ENCODE data around the gene IL27RA.
A peak's percentile ranks its signal among the peaks of the same experiment; 100 is the strongest.
"Not testable (repeated sequence)": the region's sequence is repeated elsewhere in the genome, so short reads cannot be mapped to it uniquely, and the experiment has no call there.

IL27RA gene

DNA sequence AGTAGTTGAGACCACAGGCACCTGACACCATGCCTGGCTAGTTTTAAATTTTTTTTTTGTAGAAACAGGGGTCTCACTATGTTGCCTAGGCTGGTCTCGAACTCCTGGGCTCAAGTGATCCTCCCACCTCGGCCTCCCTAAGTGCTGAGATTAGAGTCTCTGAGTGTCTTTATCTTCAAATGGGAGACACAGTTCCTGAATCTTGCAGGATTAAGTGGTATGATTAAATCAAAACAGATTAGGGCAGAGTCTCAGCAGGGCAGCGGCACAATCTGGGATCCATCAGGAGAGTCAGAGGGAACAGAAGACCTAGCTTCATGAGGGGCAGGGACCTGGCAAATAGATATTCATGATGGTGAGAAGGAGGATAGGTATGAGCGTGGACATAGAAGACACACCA lies 2.7 kb upstream of the IL27RA start:
- no peak for DNase-seq (ENCODE audit: low read depth, low spot score)

DNA sequence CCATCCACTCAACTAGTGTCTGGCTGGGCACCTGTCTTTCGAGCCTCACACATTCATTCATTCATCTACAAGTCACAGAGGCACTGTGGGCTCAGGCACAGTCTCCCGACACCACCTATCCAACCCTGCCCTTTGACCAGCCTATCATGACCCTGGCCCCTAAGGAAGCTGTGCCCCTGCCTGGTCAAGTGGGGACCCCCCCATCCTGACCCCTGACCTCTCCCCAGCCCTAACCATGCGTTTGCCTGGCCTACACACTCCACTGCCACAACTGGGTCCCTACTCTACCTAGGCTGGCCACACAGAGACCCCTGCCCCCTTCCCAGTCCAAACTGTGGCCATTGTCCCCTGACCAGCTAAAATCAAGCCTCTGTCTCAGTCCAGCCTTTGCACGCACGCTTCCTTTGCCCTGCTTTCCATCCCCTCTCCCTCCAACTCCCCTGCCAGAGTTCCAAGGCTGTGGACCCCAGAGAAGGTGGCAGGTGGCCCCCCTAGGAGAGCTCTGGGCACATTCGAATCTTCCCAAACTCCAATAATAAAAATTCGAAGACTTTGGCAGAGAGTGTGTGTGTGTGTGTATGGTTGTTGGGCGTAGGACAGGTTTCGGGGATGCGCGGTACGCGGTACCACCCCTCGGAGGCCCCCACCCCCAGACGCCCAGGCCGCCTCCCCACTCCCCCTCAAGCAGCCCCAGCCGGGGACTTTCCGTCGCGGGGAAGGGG lies 404 bp upstream of the IL27RA start:
- peak; percentile 64 for DNase-seq (ENCODE audit: low read depth, low spot score)

DNA sequence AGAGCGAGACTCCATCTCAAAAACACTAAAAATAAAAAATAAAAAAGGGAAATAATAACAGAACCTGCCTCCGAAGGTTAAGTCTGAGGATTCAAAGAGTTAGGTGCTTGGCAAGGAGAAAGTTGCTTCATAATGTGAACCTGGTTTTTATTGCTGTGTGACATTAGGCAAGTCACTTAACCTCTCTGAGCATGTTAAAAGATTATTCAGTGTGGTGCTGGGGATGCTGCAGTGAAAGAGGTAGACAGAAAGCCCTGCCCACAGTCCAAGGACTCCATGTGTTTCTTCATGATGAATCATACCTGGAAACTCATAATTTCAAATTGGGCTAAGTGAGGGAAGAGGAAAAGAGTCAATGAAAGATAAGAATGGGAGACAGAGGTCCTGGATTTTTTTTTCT lies 2.4 kb downstream of the IL27RA start:
- DNase-seq (ENCODE audit: low read depth, low spot score), result no peak

DNA sequence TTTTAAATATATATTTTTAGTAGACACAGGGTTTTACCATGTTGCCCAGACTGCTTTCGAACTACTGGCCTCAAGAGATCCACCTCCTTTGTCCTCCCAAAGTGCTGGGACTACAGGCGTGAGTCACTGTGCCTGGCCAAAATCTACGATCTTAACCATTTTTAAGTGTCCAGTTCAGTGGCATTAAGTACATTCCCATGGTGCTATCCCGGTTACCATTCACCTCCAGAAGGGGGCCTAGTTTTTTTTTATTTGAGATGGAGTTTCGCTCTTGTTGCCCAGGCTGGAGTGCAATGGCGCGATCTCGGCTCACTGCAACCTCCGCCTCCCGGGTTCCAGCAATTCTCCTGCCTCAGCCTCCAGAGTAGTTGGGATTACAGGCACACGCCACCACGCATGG lies 3.6 kb downstream of the IL27RA start:
- DNase-seq (ENCODE audit: low read depth, low spot score), result not testable (repeated sequence)

DNA sequence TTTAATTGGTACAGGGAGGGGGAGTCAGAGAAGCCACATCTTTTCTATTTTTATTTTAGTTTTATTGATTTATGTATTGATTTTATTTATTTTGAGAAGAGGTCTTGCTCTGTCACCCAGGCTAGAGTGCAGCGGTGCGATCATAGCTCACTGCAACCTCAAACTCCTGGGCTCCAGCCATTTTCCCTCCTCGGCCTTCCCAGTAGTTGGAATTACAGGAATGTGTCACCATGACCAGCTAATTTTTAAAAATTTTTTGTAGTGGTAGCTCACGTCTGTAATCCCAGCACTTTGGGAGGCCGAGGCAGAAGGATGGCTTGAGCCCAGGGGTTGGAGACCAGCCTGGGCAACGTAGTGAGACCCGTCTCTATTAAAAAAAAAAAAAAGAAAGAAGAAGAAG lies 4.1 kb downstream of the IL27RA start:
- DNase-seq (ENCODE audit: low read depth, low spot score), result no peak

DNA sequence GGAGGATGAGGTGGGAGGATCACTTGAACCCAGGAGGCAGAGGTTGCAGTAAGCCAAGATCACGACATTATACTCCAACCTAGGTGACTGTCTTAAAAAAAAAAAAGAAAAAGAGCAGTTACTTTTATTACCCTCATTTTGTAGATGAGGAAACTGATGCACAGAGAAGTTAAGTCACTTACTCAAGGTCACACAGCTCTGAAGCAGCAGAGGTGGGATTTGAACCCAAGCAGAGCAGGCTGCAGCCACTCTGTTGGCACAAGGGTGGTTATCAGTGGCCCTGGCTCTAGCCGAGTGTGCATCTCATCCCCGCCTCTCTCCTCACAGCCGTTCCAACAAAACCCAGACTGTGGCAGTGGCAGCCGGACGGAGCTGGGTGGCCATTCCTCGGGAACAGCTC lies 7.6 kb downstream of the IL27RA start:
- no peak for DNase-seq (ENCODE audit: low read depth, low spot score)

DNA sequence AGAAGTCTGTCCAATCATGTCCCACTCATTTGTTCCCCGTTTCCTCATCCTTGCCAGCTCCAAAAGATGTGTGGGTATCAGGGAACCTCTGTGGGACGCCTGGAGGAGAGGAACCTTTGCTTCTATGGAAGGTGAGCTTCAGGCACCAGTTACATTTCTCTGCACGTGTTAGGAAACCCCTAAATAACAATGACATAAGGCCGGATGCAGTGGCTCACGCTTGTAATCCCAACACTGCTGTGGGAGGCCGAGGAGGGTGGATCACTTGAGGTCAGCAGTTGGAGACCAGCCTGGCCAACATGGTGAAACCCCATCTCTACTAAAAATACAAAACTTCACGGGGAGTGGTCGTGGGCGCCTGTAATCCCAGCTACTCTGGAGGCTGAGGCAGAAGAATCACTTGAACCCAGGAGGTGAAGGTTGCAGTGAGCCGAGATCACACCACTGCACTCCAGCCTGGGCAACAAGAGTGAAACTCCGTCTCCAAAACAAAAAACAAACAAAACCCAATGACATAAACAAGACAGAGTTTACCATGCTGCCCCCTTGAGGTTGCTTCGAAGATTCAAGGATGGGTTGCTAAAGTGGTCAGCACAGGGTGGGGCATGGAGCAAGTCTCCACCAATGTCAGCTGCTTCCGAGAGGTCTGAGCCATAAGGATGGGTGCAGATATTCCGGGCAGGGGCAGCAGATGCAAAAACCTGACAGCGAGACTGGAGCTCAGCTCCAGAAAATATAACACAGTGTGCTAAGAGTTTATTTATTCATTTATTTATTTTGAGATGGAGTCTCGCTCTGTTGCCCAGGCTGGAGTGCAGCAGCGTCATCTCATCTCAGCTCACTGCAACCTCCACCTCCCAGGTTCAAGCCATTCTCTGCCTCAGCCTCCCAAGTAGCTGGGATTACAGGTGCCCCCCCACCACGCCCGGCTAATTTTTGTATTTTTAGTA lies 11.4 kb downstream of the IL27RA start:
- DNase-seq (ENCODE audit: low read depth, low spot score), result not testable (repeated sequence)

DNA sequence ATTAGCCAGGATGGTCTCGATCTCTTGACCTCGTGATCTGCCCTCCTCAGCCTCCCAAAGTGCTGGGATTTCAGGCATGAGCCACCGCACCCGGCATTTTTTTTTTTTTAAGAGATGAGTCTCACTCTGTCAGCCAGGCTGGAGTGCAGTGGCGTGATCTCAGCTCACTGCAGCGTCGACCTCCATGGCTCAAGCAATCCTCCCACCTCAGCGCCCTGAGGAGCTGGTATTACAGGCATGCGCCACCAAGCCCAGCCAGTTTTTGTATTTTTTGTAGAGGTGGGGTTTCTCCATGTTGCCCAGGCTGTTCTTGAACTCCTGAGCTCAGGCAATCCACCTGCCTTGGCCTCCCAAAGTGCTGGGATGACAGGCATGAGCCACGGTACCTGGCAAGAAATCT lies 16.3 kb downstream of the IL27RA start:
- not testable (repeated sequence) for DNase-seq (ENCODE audit: low read depth, low spot score)

DNA sequence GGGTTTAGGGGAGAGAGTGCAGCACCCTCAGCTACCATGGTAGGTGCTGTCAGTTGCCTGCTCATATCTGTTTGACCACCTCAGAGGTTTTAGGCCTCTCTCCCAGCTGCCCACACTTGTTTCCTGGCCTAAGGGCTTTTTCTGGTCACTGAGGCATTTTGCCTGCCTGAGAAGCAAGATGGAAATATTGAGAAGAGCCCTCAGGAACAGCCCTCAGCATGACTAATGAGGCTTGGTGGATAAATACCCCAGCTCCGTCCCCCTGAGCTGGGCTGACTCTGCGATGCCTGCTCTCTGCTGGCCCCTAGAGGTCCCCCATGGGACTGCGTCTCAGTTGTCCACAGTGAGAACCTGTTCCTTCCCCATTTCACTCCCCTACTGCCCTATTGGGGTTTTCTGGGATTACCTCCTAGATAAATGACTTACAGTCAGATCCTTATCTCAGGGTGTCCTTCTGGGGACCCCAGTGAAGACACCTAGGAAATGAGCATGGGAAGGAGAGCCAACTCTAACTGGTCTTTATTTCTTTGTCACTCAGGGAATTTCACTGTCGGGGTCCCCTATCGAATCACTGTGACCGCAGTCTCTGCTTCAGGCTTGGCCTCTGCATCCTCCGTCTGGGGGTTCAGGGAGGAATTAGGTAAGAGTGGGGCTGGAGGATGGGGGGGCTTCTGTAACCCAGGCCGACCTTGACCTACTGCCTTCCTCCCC lies 17.0 kb downstream of the IL27RA start:
- DNase-seq (ENCODE audit: low read depth, low spot score), result peak; percentile 48

DNA sequence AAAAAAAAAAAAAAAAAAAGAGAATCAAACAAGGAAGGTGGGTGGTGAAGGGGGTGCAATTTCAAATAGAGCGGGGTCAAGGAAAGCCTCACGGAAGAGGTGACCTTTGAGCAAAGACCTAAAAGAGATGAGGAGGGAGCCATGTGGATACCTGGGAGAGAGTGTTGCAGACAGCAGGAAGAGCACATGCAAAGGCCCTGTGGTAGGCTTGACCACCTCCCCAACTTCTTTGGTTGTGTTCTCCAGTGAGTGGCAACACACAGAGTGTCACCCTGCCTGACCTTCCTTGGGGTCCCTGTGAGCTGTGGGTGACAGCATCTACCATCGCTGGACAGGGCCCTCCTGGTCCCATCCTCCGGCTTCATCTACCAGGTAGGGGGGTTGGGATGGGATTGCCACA lies 18.9 kb downstream of the IL27RA start:
- DNase-seq (ENCODE audit: low read depth, low spot score), result no peak

DNA sequence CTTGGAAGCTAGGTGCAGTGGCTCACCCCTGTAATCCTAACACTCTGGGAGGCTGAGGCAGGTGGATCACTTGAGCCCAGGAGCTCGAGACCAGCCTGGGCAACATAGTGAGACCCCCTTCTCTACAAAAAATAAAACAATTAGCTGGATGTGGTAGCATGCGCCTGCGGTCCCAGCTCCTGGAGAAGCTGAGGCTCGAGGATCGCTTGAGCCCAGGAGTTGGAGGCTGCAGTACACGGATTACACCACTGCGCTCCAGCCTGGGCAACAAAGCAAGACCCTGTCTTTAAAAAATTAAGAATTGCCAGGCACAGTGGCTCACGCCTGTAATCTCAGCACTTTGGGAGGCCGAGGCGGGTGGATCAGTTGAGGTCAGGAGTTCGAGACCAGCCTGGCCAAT lies 19.4 kb downstream of the IL27RA start:
- not testable (repeated sequence) for DNase-seq (ENCODE audit: low read depth, low spot score)

DNA sequence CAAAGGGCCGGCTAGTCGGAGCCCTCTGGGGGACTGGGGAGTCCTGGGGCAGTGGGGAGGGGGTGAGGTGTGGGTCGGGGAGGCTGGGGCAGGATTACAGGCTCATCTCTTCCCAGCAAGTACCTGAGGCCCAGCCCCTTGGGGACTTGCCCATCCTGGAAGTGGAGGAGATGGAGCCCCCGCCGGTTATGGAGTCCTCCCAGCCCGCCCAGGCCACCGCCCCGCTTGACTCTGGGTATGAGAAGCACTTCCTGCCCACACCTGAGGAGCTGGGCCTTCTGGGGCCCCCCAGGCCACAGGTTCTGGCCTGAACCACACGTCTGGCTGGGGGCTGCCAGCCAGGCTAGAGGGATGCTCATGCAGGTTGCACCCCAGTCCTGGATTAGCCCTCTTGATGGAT lies 20.4 kb downstream of the IL27RA start:
- no peak for DNase-seq (ENCODE audit: low read depth, low spot score)

DNA sequence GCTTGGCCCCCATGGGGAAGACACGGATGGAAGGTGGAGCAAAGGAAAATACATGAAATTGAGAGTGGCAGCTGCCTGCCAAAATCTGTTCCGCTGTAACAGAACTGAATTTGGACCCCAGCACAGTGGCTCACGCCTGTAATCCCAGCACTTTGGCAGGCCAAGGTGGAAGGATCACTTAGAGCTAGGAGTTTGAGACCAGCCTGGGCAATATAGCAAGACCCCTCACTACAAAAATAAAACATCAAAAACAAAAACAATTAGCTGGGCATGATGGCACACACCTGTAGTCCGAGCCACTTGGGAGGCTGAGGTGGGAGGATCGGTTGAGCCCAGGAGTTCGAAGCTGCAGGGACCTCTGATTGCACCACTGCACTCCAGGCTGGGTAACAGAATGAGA lies 20.9 kb downstream of the IL27RA start:
- DNase-seq (ENCODE audit: low read depth, low spot score), result no peak

DNA sequence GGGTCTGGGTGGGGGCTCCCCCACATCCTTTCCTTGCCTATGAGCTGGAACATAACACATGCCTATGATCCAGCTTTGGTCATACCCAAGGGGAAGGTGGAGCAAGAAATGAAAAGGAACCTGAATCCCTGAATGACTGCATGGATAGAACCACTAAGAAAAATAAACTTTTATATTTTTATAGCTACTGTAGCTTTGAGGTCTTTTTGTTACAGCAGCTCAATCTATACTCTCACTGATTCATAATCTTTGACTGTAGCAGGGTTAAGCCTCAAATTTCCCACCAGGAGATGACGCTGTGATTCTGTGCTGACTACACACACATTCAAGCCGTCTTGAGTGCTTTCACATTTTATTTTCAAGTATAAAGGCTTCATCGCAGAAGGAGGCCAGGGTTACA lies 21.5 kb downstream of the IL27RA start:
- DNase-seq (ENCODE audit: low read depth, low spot score), result no peak

DNA sequence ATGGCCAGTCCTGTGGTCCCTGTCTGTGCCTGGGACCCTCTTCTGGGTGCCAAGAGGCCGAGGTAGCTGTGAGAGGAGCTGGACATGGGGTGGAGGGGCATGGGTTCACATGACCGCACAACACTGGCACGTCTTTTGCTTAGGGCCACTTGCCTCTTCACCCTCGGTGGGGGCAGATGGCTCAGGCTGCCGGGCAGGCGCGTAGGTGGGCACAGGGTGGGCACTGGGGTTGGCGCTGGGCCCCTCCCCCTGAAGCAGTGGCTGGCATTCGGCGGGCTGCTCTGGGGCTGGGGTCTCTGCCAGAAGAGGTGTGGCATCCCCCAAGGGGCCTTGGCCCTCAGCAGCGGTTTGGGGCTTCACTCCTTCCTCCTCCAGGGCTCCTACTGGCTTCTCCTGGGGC lies 21.9 kb downstream of the IL27RA start:
- DNase-seq (ENCODE audit: low read depth, low spot score), result no peak

DNA sequence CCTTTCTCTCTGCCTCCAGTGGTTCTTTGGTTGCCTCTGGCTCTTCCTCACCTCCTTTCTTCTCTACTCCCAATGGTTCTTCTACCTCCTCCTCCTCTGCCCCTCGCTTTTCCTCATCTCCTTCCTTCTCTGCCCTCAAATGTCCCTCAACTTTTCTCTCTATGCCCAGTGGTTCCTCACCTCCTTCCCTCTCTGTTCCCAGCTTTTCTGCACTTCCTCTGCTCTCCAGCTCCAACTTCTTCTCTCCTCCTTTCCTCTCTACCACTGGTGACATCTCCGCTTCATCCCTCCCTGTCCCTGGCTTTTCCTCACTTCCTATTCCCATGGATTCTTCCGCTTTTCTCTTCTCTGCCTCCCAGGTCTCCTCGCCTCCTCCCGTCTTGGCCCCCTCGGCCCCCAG lies 22.5 kb downstream of the IL27RA start:
- no peak for DNase-seq (ENCODE audit: low read depth, low spot score)

DNA sequence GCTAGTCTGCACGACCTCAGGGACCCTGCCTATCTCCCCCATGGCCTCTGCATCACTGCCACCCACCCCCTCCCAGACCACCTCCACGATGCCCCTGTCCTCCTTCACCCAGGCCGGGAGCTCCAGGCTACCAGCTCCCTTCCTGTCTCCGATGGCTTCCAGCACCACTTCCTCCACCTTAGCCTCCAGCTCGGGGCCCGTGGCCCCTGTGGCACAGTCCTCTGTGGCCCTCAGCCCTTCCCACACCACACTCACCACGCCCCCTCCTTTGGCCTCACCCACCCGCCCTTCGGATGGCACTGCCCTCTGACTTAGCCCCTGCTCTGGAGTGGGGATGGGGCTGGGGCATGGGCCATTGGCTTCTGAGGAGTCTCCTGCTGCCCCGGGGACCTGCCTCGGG lies 23.2 kb downstream of the IL27RA start:
- DNase-seq (ENCODE audit: low read depth, low spot score), result no peak

DNA sequence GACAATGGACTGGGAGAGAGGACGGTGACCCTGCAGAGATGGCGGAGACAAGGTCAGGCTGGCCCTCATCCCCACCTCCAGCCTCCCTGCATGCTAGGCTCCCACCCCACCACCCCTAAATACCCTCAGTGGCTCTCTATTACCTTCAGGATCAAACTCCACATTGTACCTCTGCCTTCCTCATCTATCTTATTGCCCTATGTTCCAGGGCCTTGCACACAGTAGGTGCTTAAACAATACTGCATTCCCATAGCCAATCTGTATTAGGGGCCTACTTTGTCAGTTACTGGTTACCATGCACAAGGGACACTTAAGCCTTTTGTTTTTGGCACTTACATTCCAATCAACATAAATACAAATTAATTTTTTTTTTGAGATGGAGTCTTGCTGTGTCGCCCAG lies 23.8 kb downstream of the IL27RA start:
- DNase-seq (ENCODE audit: low read depth, low spot score), result no peak

DNA sequence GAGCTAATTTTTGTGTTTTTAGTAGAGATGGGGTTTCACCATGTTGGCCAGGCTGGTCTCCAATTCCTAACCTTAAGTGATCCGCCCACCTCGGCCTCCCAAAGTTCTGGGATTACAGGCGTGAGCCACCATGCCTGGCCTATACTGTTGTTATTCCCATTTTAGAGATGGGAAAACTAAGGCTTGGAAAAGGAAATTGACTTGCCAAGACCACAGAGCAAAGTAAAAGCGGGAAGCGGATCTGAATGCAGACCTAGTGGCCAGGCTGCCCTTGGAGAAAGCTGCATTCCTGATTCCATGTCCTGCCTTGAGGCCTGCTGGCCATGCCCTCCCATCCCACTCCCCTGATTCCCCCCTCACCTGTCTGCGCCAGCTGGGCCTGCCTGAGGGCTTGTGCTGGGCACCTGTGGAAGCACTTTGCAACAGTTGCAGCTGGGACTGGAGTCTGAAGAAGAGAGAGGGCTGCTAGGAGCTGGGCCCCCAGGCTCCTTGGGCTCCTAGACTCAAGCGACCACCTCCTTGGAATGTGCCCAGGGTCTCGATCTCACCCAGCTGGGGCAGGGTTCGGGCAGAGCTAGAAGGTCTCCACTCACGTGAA lies 24.6 kb downstream of the IL27RA start:
- DNase-seq (ENCODE audit: low read depth, low spot score), result no peak

DNA sequence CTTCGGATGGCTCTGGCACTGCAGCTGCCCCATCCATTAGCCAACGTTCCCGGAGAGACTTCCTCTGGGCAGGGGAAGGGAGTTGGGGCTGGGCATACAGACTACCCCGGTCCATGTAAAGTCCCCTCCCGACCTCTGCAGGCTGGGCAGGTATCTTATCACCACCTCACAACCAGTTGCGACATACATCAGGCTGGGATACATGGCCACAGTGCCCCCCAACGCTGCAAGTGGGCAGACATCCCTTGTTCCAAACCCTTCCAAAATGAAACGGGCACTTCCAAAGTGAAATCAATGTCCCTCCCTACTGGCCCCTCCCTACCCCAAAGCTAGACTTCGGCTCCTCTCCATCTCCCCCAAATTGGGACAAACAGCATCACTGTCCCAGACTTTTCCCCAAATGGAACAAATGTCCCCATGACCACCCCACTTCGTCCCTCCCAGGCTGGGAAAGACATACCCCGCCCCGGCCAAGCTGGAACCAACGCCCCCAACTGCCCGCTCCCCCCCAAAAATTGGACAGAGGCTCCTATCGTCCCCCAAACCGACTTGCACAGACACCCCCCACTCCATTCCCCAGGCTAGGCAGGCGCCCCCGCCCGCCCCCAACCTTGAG lies 25.3 kb downstream of the IL27RA start:
- DNase-seq (ENCODE audit: low read depth, low spot score), result no peak

All from activated CD4-positive, CD25-positive, alpha-beta regulatory T cell treated with anti-CD3 and anti-CD28 coated beads, Interleukin-2, amount 50 U/mL, for 16 hours (primary cell).